ENCODE data around the gene CCNK. TPM values are rescaled to one million over a fixed set of nuclear protein-coding genes. Genes with fewer than 3 reads are reported as not detected.

The CCNK gene
- total RNA-seq, 2 experiments from 2014 or later: 90.2 to 98.8 TPM

DNA sequence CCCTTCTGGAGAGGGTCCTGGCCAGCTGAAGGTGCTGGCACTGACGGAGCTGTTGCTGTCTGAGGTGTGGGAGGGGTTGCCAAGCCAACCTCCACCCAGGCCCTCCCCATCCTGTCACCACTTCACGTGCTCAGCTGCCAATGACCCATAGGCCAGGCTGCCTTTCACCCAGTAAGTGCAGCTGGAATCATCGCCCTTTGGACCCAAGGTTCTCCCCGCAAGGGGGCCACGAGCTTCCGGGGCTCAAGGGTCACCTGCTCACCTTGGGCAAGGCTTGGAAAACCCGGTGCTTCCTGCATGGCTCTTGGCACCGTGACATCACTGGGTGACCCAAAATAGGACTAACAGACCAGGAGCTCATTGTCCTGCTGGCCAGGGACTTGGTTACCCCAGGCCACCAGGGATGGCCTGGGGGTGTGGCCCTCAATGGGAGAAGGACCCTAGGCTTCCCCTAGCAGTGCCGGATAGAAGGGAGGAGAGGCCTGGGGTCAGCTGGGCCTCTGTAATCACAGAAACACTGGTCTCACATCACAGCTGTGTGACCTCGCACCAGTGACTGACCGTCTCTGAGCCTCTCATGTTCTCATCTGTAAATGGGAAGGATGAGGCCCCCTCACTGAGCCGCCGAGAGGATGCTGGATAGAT is 71.5 kb downstream of the CCNK start:
- intact Hi-C loops (cut with micrococcal nuclease): no loop called here
- ATAC-seq (no peak), DNase-seq (no peak)
- POLR2A ChIA-PET: no interaction called here
- CTCF ChIA-PET: no interaction called here
- Mint-ChIP-seq H3K36me3 (ENCODE audit: low read depth) (no peaks in the 10 kb centered on the region), H3K27me3 (no peaks in the 10 kb centered on the region), H3K4me1 (ENCODE audit: low read depth) (no peaks in the 10 kb centered on the region), H3K9me3 (no peaks in the 10 kb centered on the region), H3K4me3 (no peak overlapping the region), H3K27ac (no peak overlapping the region)
- no peak for TF ChIP-seq CTCF (IDR thresholded peaks at IDR 0.05)

- ATAC-seq: no peak
- H3K27me3 Mint-ChIP-seq: no peaks in the 10 kb centered on the region
- no peak overlapping the region for H3K27ac Mint-ChIP-seq
- intact Hi-C loops (cut with micrococcal nuclease): no loop called here
- no peaks in the 10 kb centered on the region for H3K36me3 Mint-ChIP-seq (ENCODE audit: low read depth)
- CTCF ChIA-PET: no interaction called here
- POLR2A ChIA-PET: no interaction called here
- no peaks in the 10 kb centered on the region for H3K9me3 Mint-ChIP-seq
- no peaks in the 10 kb centered on the region for H3K4me1 Mint-ChIP-seq (ENCODE audit: low read depth)
- no peak for TF ChIP-seq CTCF (IDR thresholded peaks at IDR 0.05)
- no peak for DNase-seq
- H3K4me3 Mint-ChIP-seq: no peak overlapping the region
Measured at GRCh38 chr14:99554184-99554583, 73.0 kb downstream of the CCNK start.

DNA sequence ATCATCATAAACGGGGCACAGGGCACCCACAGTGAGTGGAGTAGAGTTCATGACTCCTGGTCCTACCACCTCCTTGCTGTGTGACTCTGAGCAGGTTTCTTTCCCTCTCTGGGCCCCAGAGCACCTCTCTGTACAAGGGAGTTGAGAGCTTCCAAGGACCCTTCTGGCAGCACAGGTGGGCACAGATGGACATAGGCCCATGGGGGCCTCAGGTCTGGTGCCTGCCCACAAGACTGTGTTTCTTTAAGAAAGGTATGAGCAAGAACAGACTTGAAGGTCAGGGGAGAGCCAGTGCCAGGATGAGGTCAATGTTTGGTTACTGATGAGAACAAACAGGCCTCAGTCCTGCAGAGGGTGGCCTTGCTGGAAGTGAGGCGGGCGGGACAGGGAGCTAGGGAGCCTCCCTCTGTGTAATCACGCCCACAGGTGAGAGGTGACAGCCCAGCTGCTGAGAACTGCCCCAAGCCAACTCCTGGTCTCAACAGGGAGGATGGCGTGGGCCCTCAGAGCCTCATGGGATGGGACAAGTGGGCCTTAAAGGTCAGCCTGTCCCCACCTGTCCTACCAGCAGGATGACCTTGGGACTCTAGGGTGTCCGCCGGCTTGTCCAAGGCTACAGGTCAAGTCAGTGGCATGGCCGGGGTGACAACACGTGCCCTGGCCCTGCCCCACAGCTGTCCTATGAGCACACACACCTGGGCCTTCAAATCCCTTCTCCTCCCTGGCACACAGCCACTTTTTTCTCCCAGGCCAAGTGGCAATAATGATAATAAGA is 73.7 kb downstream of the CCNK start:
- H3K27me3 Mint-ChIP-seq: no peaks in the 10 kb centered on the region
- H3K4me1 Mint-ChIP-seq (ENCODE audit: low read depth): no peaks in the 10 kb centered on the region
- ChIA-PET POLR2A (no interaction called here), CTCF (no interaction called here)
- DNase-seq (no peak), ATAC-seq (no peak)
- no peak overlapping the region for H3K4me3 Mint-ChIP-seq
- H3K36me3 Mint-ChIP-seq (ENCODE audit: low read depth): no peaks in the 10 kb centered on the region
- H3K27ac Mint-ChIP-seq: no peak overlapping the region
- intact Hi-C loops (cut with micrococcal nuclease): no loop called here
- no peak for TF ChIP-seq CTCF (IDR thresholded peaks at IDR 0.05)
- no peaks in the 10 kb centered on the region for H3K9me3 Mint-ChIP-seq

DNA sequence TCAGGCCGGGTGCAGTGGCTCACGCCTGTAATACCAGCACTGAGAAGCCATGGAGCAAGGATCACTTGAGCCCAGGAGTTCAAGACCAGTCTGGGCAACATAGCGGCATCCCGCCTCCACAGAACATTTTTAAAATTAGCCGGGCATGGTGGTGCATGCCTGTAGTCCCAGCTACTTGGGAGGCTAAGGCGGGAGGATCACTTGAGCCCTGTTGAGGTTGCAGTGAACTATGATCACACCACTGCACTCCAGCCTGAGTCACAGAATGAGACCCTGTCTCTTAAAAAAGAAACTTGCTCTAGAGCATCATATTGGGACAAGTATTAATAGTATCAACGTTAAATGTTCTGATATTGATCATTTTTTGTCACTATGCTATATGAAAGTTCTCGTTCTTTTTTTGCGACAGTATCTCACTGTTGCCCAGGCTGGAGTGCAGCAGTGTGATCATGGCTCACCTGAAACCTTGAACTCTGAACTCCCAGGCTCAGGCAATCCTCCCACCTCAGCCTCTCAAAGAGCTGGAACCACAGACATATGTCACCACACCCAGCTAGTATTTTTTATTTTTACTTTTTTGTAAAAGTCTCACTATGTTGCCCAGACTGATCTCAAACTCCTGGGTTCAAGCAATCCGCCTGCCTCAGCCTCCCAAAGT is 75.1 kb downstream of the CCNK start:
- DNase-seq (no peak), ATAC-seq (no peak)
- H3K36me3 Mint-ChIP-seq (ENCODE audit: low read depth): no peaks in the 10 kb centered on the region
- ChIA-PET CTCF (interaction anchor here (0.9 kb wide), 1 partner anchor 44 kb away, joined by 4 read pairs; no protein-coding TSS in a partner anchor), POLR2A (no interaction called here)
- H3K27ac Mint-ChIP-seq: no peak overlapping the region
- no peaks in the 10 kb centered on the region for H3K9me3 Mint-ChIP-seq
- intact Hi-C loops (cut with micrococcal nuclease): no loop called here
- H3K27me3 Mint-ChIP-seq: no peaks in the 10 kb centered on the region
- no peak overlapping the region for H3K4me3 Mint-ChIP-seq
- TF ChIP-seq CTCF (IDR thresholded peaks at IDR 0.05): no peak
- no peaks in the 10 kb centered on the region for H3K4me1 Mint-ChIP-seq (ENCODE audit: low read depth)

All from activated CD8-positive, alpha-beta T cell treated with anti-CD3 and anti-CD28 coated beads for 36 hours (primary cell).